Stomach (tissue), 9 donors: Measurements from ENCODE around the gene DDHD1. TPM values are rescaled to one million over a fixed set of nuclear protein-coding genes. Genes with fewer than 3 reads are reported as not detected.

Experiments
- DNase-seq, 2 donors: peaks; one replicate each; pipeline versions ENCODE4 v3.0.0 to v3.0.0-alpha.2; 2013 to 2019
- H3K27ac ChIP-seq, 5 donors: fragments of 200-600 bp in 4 of 5; sonication (generic) in 4 of 5; one replicate each; pipeline ENCODE4 v1.5.1; 2013 to 2019; ENCODE audit warnings: mild to moderate bottlenecking in 1 of 5, moderate library complexity in 1 of 5
- H3K27me3 ChIP-seq, 3 donors: fragments of 200-600 bp; sonication (generic); one replicate each; pipeline ENCODE4 v1.5.1; 2017 to 2019; ENCODE audit warnings: mixed run types in 1 of 3
- H3K36me3 ChIP-seq, 4 donors: fragments of 200-600 bp; sonication (generic); 1 replicate in 3 of 4; 2 replicates in 1 of 4; pipeline ENCODE4 v1.5.1; 2016 to 2019
- H3K4me1 ChIP-seq, 4 donors: fragments of 200-600 bp; sonication (generic); one replicate each; pipeline ENCODE4 v1.5.1; 2016 to 2019
- H3K4me3 ChIP-seq, 4 donors: fragments of 200-600 bp; sonication (generic) in 3 of 4; one replicate each; pipeline ENCODE4 v1.5.1; 2016 to 2019; ENCODE audit warnings: mild to moderate bottlenecking in 1 of 4
- H3K9me3 ChIP-seq, 4 donors: fragments of 200-600 bp; sonication (generic); one replicate each; pipeline ENCODE4 v1.5.1; 2016 to 2019
- CTCF ChIP-seq, 7 experiments: fragments of 450-650 bp in 4 of 7; fragments of 200-600 bp in 3 of 7; sonication (generic) in 3 of 7; IDR thresholded peaks; one replicate each; pipeline ENCODE4 v1.5.1; 2016 to 2019; ENCODE audit warnings: antibody characterized with exemption in 7 of 7, control low read depth in 2 of 7, mild to moderate bottlenecking in 1 of 7
- EP300 ChIP-seq: sonication (generic); formaldehyde crosslinking; IDR thresholded peaks from one replicate; pipeline ENCODE4 v1.6.1; 2017; ENCODE audit warnings: antibody characterized with exemption
- POLR2A ChIP-seq, 4 donors: fragments of 450-650 bp; IDR thresholded peaks; one replicate each; pipeline ENCODE4 v1.6.1; 2016; ENCODE audit warnings: antibody characterized with exemption in 4 of 4, control low read depth in 2 of 4, mild to moderate bottlenecking in 1 of 4, moderate library complexity in 1 of 4
- POLR2AphosphoS5 ChIP-seq, 3 donors: sonication (generic); formaldehyde crosslinking; IDR thresholded peaks; one replicate each; pipeline ENCODE4 v1.6.1; 2016; ENCODE audit warnings: antibody characterized with exemption in 3 of 3
- WGBS, 5 donors: extraction: QIAGEN DNeasy Blood & Tissue Kit in 3 of 5; methylation state at CpG; one replicate each; pipeline versions ENCODE4 v1.1.5 to v1.1.7; 2013 to 2018; 5-methylcytosine and 5-hydroxymethylcytosine counted together
- intact Hi-C: fragments of 100-400 bp; cut with DNase I; formaldehyde crosslinking; loops from one replicate; pipeline ENCODE4 v1.15.1; 2023; ENCODE audit warnings: low total_unique reads
- polyA plus RNA-seq, 3 donors: library from polyadenylated mRNA; stranded (reverse); fragments of 200-250 nt; gene quantifications; one replicate each; pipeline ENCODE4 v1.2.3, GENCODE V29; 2013
- total RNA-seq, 5 donors: library from RNA; depleted of rRNA; stranded (reverse); fragments of >200 nt; gene quantifications; one replicate each; pipeline versions ENCODE4 v1.1.0 to v1.2.3, GENCODE V29; 2014 to 2016
- donor health status: healthy with polysubstance abuse.
- donor health status: Bipolar disorder and iron deficiency.
- donor health status: healthy.

DDHD1 gene
- total and polyA plus RNA-seq, 8 donors, result 2.1 to 50.7 (median 11.0) TPM

GRCh38 chr14:53151523-53152183 lies 1.5 kb downstream of the DDHD1 start:
- 2 to 6% (median 4%) methylated on average over 13 to 25 of the region's 25 CpGs for WGBS, 5 donors
- Histone ChIP-seq H3K27ac (peak overlapping the region; percentile 87 to 94 (median 93)), H3K4me1 (peaks cover 9 to 36% (median 26%) of the 10 kb centered on the region in 4 donors), H3K27me3 (no peaks in the 10 kb centered on the region), H3K9me3 (no peaks in the 10 kb centered on the region), H3K36me3 (no peaks in the 10 kb centered on the region), H3K4me3 (peak overlapping the region; percentile 86 to 91 (median 86))
- no peak for TF ChIP-seq EP300
- peak in 1 of 7 experiments; percentile 11 for TF ChIP-seq CTCF (IDR thresholded peaks at IDR 0.05)
- intact Hi-C loops, result no loop called here
- peak; percentile 39 to 77 for DNase-seq

GRCh38 chr14:53149668-53150316 lies 3.3 kb downstream of the DDHD1 start:
- H3K36me3 ChIP-seq, result no peaks in the 10 kb centered on the region
- no peak for DNase-seq
- H3K4me1 ChIP-seq, result peaks cover 9 to 36% (median 26%) of the 10 kb centered on the region in 4 donors
- no peak overlapping the region for H3K4me3 ChIP-seq
- 78 to 89% (median 83%) methylated on average over 4 of the region's 4 CpGs for WGBS, 5 donors
- TF ChIP-seq POLR2AphosphoS5 (IDR thresholded peaks at IDR 0.05), result no peak
- no peak overlapping the region for H3K27ac ChIP-seq
- H3K27me3 ChIP-seq, result no peaks in the 10 kb centered on the region
- H3K9me3 ChIP-seq, result no peaks in the 10 kb centered on the region
- intact Hi-C loops, result no loop called here

DNA sequence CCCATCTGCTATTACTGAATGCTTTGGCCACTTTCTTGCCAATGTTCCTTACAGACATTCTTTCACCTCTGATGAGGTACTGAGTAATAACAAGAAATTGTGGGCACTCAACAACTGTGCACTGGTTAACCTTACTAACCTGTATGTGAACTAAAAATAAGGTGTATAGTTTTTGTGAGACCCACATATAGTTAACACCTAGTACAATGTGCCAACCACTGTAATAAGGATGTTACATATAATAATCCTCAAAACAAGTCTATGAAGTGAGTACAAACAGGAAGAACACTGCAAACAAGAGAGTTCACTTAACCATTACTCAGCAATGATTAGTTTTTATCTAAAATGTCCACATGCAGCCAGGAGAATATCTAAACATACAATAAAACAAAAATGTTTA lies 4.5 kb downstream of the DDHD1 start:
- no peak for TF ChIP-seq POLR2AphosphoS5 (IDR thresholded peaks at IDR 0.05)
- no peak for TF ChIP-seq EP300
- no peak for TF ChIP-seq POLR2A (IDR thresholded peaks at IDR 0.05)
- TF ChIP-seq CTCF (IDR thresholded peaks at IDR 0.05), result no peak
- Histone ChIP-seq H3K9me3 (no peaks in the 10 kb centered on the region), H3K4me3 (no peak overlapping the region), H3K36me3 (no peaks in the 10 kb centered on the region), H3K27me3 (no peaks in the 10 kb centered on the region), H3K4me1 (peaks cover 9 to 36% (median 26%) of the 10 kb centered on the region in 4 donors), H3K27ac (no peak overlapping the region)
- intact Hi-C loops, result no loop called here
- DNase-seq, result no peak

GRCh38 chr14:53147893-53148292 lies 5.2 kb downstream of the DDHD1 start:
- Histone ChIP-seq H3K4me1 (peaks cover 9 to 32% (median 24%) of the 10 kb centered on the region in 4 donors), H3K36me3 (no peaks in the 10 kb centered on the region), H3K9me3 (peaks cover 0 to 6% (median under 1%) of the 10 kb centered on the region in 4 donors), H3K27me3 (no peaks in the 10 kb centered on the region), H3K27ac (no peak overlapping the region), H3K4me3 (no peak overlapping the region)
- no peak for TF ChIP-seq POLR2AphosphoS5 (IDR thresholded peaks at IDR 0.05)
- TF ChIP-seq CTCF (IDR thresholded peaks at IDR 0.05), result no peak
- TF ChIP-seq EP300, result no peak
- TF ChIP-seq POLR2A (IDR thresholded peaks at IDR 0.05), result no peak
- intact Hi-C loops, result no loop called here
- no peak for DNase-seq
- 79 to 87% (median 83%) methylated on average over 2 of the region's 2 CpGs for WGBS, 5 donors

GRCh38 chr14:53147208-53147607 lies 5.9 kb downstream of the DDHD1 start:
- H3K4me3 ChIP-seq, result no peak overlapping the region
- H3K27me3 ChIP-seq, result no peaks in the 10 kb centered on the region
- no peak for TF ChIP-seq POLR2AphosphoS5 (IDR thresholded peaks at IDR 0.05)
- no peak for TF ChIP-seq EP300
- H3K9me3 ChIP-seq, result peaks cover 0 to 12% (median 4%) of the 10 kb centered on the region in 4 donors
- WGBS, 5 donors, result 78 to 85% (median 83%) methylated on average over 2 of the region's 2 CpGs
- no peaks in the 10 kb centered on the region for H3K36me3 ChIP-seq
- H3K27ac ChIP-seq, result no peak overlapping the region
- H3K4me1 ChIP-seq, result peaks cover 9 to 32% (median 23%) of the 10 kb centered on the region in 4 donors
- no peak for DNase-seq
- intact Hi-C loops, result no loop called here
